Keratinocyte (primary cell): ENCODE results near the gene PHACTR1.

Source experiments
- CTCF ChIP-seq, 3 experiments: IDR thresholded peaks in 1 of 3; conservative IDR thresholded peaks in 1 of 3; optimal IDR thresholded peaks in 1 of 3; 2 replicates in 2 of 3; 3 replicates in 1 of 3; pipeline versions ENCODE3 to v1.5.1; 2011; ENCODE audit warnings: low read length in 3 of 3, mild to moderate bottlenecking in 3 of 3, moderate library complexity in 2 of 3, control low read depth in 1 of 3, inconsistent platforms in 1 of 3; ENCODE audit not compliant: insufficient read depth in 2 of 3; ENCODE audit errors: extremely low read depth in 1 of 3
- EZH2 ChIP-seq: IDR thresholded peaks from one replicate; pipeline ENCODE4 v1.6.1; 2012; ENCODE audit warnings: inconsistent platforms, mild to moderate bottlenecking, low read length, moderate library complexity

GRCh38 chr6:13135152-13135551 is 418.6 kb downstream of the PHACTR1 start:
- TF ChIP-seq CTCF (optimal IDR thresholded peaks at IDR 0.05 in 1 of 3, IDR thresholded peaks at IDR 0.05 in 1 of 3, conservative IDR thresholded peaks at IDR 0.05 in 1 of 3; ENCODE audit: extremely low read depth in 1 of 3, insufficient read depth in 2 of 3, low read length in 3 of 3) (no peak), EZH2 (no peak)
